ENCODE measurements around the gene DYNC2H1.

The DYNC2H1 gene

DNA sequence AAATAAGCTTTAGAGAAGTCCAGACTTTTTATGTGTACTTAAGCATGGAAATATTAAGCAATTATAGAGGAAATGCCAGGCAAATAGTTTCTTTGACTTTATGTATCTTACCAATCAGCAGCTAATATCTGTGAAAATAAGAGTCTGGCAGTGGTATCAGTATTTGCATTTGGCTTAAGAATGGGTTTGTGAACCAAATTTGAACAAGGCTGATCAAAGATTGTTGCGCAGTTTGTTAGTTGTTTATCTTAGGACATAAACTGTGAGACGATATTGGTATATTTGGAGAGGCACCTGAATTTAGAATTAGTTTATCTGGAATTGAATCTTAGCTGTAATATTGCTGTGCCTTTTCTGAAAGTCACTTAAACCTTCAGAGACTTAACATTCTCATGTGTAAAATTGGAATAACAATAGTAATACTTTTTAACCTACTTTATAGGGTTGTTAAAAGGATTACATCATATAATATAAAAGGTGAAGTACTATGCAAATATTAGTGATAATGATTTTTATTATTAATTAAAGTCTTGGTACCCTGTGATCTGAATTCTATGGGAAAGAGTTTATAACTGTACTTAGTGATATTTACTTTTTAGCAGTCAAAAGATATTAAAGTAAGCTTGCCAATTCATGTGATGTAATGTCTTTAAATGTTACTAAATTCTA, 66.4 kb downstream of the DYNC2H1 start:
- Histone ChIP-seq H3K23ac (ENCODE audit: low read depth, low read length, poor library complexity) (no peak overlapping the region), H2AFZ (ENCODE audit: low read length) (no peak overlapping the region), H3K36me3 (replicated peaks in 1 of 2; ENCODE audit: control insufficient read depth in 2 of 2, insufficient read depth in 2 of 2, low read length in 2 of 2) (peaks cover 0 to 76% of the 10 kb centered on the region in 2 donors), H3K4me3 (ENCODE audit: low read length in 2 of 2) (no peak overlapping the region), H3K4me2 (ENCODE audit: insufficient read depth, low read length, poor library complexity, severe bottlenecking) (no peak overlapping the region), H4K8ac (ENCODE audit: low read depth, low read length) (no peak overlapping the region), H4K91ac (ENCODE audit: low read depth, low read length, poor library complexity) (no peak overlapping the region), H3K4ac (ENCODE audit: low read length) (no peak overlapping the region), H3K4me1 (ENCODE audit: control insufficient read depth in 2 of 2, insufficient read depth in 1 of 2, low read depth in 1 of 2, low read length in 2 of 2) (no peaks in the 10 kb centered on the region), H2BK12ac (ENCODE audit: low read length) (no peak overlapping the region), H3K9ac (ENCODE audit: low read depth, low read length, poor library complexity) (no peak overlapping the region), H3K27ac (replicated peaks; ENCODE audit: low read length) (no peak overlapping the region), H2AK5ac (ENCODE audit: low read depth, low read length) (no peak overlapping the region), H3K27me3 (ENCODE audit: control insufficient read depth in 3 of 3, insufficient read depth in 3 of 3, low read depth in 1 of 3, low read length in 3 of 3) (no peaks in the 10 kb centered on the region), H2BK120ac (ENCODE audit: low read depth, low read length) (no peak overlapping the region), H2BK15ac (ENCODE audit: low read length) (no peak overlapping the region), H3K14ac (ENCODE audit: low read length) (no peak overlapping the region), H3K18ac (ENCODE audit: low read length) (no peak overlapping the region), H3K9me3 (replicated peaks in 1 of 2; ENCODE audit: control insufficient read depth in 2 of 2, insufficient read depth in 1 of 2, low read depth in 1 of 2, low read length in 2 of 2) (no peaks in the 10 kb centered on the region), H3K79me1 (ENCODE audit: low read depth, low read length) (no peaks in the 10 kb centered on the region), H2BK5ac (ENCODE audit: low read length) (no peak overlapping the region)
- DNase-seq (ENCODE audit: low spot score) = no peak
- no CpG with 5 or more reads among the region's 2 CpGs for WGBS, 2 donors (ENCODE audit: extremely low coverage in 2 of 2, insufficient read length in 2 of 2, insufficient replicate concordance in 1 of 2)

DNA sequence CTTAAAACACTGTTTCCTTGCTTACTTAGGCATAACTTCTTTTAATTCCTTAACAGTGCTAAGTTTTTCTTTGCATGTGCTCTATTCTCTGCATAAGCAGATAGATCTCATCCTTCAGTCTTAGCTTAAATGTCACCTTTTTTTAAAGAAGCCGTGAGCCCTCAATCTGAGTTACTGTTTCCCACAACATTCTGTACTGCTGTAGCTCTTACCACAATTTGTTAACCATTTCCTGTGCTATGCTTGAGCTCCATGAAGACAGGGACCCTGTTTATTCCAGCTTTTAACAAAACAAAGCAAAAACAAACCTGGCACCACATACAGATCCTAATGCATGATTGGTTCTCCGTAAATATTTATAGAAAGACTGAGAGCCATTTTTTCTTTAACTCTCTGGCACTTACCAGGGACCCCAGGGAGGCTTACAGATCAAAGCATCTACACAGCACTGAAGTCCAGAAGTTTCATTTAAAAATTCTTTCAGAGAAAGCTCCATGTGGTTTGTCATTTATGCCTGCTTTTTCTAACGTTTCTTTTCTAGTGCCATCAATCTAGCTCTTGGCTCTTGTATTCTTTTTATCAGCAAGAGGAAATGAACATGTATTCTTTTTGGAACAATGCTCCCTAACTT, 74.9 kb downstream of the DYNC2H1 start:
- Histone ChIP-seq H3K79me1 (ENCODE audit: low read depth, low read length) (no peaks in the 10 kb centered on the region), H3K27me3 (ENCODE audit: control insufficient read depth in 3 of 3, insufficient read depth in 3 of 3, low read depth in 1 of 3, low read length in 3 of 3) (no peaks in the 10 kb centered on the region), H3K18ac (ENCODE audit: low read length) (no peak overlapping the region), H2BK12ac (ENCODE audit: low read length) (no peak overlapping the region), H2BK15ac (ENCODE audit: low read length) (no peak overlapping the region), H3K4me1 (ENCODE audit: control insufficient read depth in 2 of 2, insufficient read depth in 1 of 2, low read depth in 1 of 2, low read length in 2 of 2) (peaks cover 0 to 4% of the 10 kb centered on the region in 2 donors), H3K4ac (ENCODE audit: low read length) (no peak overlapping the region), H3K27ac (replicated peaks; ENCODE audit: low read length) (no peak overlapping the region), H3K14ac (ENCODE audit: low read length) (no peak overlapping the region), H3K23ac (ENCODE audit: low read depth, low read length, poor library complexity) (no peak overlapping the region), H2BK5ac (ENCODE audit: low read length) (no peak overlapping the region), H2AK5ac (ENCODE audit: low read depth, low read length) (no peak overlapping the region), H4K91ac (ENCODE audit: low read depth, low read length, poor library complexity) (no peak overlapping the region), H3K4me3 (ENCODE audit: low read length in 2 of 2) (no peak overlapping the region), H3K4me2 (ENCODE audit: insufficient read depth, low read length, poor library complexity, severe bottlenecking) (no peak overlapping the region), H2AFZ (ENCODE audit: low read length) (no peak overlapping the region), H4K8ac (ENCODE audit: low read depth, low read length) (no peak overlapping the region), H2BK120ac (ENCODE audit: low read depth, low read length) (no peak overlapping the region), H3K9me3 (replicated peaks in 1 of 2; ENCODE audit: control insufficient read depth in 2 of 2, insufficient read depth in 1 of 2, low read depth in 1 of 2, low read length in 2 of 2) (no peaks in the 10 kb centered on the region), H3K36me3 (replicated peaks in 1 of 2; ENCODE audit: control insufficient read depth in 2 of 2, insufficient read depth in 2 of 2, low read length in 2 of 2) (peaks cover 0 to 56% of the 10 kb centered on the region in 2 donors), H3K9ac (ENCODE audit: low read depth, low read length, poor library complexity) (no peak overlapping the region)
- WGBS, 2 donors (ENCODE audit: extremely low coverage in 2 of 2, insufficient read length in 2 of 2, insufficient replicate concordance in 1 of 2) = no CpG with 5 or more reads among the region's 3 CpGs
- DNase-seq (ENCODE audit: low spot score) = no peak

DNA sequence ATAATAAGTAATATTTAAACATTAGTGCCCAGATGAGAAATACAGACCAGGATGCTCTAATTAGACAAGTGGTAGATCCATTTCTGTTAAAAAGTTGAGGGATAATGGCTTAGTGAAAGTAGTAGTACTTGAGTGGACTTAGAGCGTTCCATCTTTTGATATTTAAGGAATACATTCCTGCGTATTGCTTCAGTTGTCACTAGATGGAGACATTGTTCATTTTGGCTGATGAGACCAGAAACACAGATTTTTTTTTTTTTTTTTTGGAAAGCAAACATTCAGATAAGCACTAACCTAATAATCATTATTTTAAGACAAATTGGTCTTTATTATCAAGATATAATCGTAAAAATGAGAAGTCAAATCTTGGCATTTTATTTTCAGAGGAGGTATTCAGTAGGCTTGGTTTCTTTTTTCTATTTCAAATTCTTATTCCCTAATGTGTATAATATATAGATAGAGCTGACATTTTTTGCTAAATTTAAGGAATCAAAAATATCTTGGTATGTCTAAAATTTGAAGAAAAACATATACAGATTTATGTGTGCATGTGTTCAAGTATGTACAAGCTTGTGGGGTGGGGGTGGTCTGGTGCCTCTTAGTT, 92.9 kb downstream of the DYNC2H1 start:
- H2BK120ac ChIP-seq (ENCODE audit: low read depth, low read length) = no peak overlapping the region
- no peak overlapping the region for H2BK12ac ChIP-seq (ENCODE audit: low read length)
- H4K8ac ChIP-seq (ENCODE audit: low read depth, low read length) = no peak overlapping the region
- no peak overlapping the region for H2AK5ac ChIP-seq (ENCODE audit: low read depth, low read length)
- H3K4ac ChIP-seq (ENCODE audit: low read length) = no peak overlapping the region
- no peaks in the 10 kb centered on the region for H3K27me3 ChIP-seq (ENCODE audit: control insufficient read depth in 3 of 3, insufficient read depth in 3 of 3, low read depth in 1 of 3, low read length in 3 of 3)
- no peak overlapping the region for H3K23ac ChIP-seq (ENCODE audit: low read depth, low read length, poor library complexity)
- no peak overlapping the region for H2AFZ ChIP-seq (ENCODE audit: low read length)
- no peak overlapping the region for H3K4me3 ChIP-seq (ENCODE audit: low read length in 2 of 2)
- no peaks in the 10 kb centered on the region for H3K79me1 ChIP-seq (ENCODE audit: low read depth, low read length)
- H3K4me1 ChIP-seq (ENCODE audit: control insufficient read depth in 2 of 2, insufficient read depth in 1 of 2, low read depth in 1 of 2, low read length in 2 of 2) = no peaks in the 10 kb centered on the region
- H3K9me3 ChIP-seq (replicated peaks in 1 of 2; ENCODE audit: control insufficient read depth in 2 of 2, insufficient read depth in 1 of 2, low read depth in 1 of 2, low read length in 2 of 2) = no peaks in the 10 kb centered on the region
- no peak overlapping the region for H3K18ac ChIP-seq (ENCODE audit: low read length)
- H3K9ac ChIP-seq (ENCODE audit: low read depth, low read length, poor library complexity) = no peak overlapping the region
- no CpG with 5 or more reads among the region's 3 CpGs for WGBS, 2 donors (ENCODE audit: extremely low coverage in 2 of 2, insufficient read length in 2 of 2, insufficient replicate concordance in 1 of 2)
- no peak overlapping the region for H3K14ac ChIP-seq (ENCODE audit: low read length)
- H4K91ac ChIP-seq (ENCODE audit: low read depth, low read length, poor library complexity) = no peak overlapping the region
- H3K4me2 ChIP-seq (ENCODE audit: insufficient read depth, low read length, poor library complexity, severe bottlenecking) = no peak overlapping the region
- H3K27ac ChIP-seq (replicated peaks; ENCODE audit: low read length) = no peak overlapping the region
- DNase-seq (ENCODE audit: low spot score) = peak; percentile 3
- H2BK15ac ChIP-seq (ENCODE audit: low read length) = no peak overlapping the region
- peaks cover 2 to 78% of the 10 kb centered on the region in 2 donors for H3K36me3 ChIP-seq (replicated peaks in 1 of 2; ENCODE audit: control insufficient read depth in 2 of 2, insufficient read depth in 2 of 2, low read length in 2 of 2)
- no peak overlapping the region for H2BK5ac ChIP-seq (ENCODE audit: low read length)

DNA sequence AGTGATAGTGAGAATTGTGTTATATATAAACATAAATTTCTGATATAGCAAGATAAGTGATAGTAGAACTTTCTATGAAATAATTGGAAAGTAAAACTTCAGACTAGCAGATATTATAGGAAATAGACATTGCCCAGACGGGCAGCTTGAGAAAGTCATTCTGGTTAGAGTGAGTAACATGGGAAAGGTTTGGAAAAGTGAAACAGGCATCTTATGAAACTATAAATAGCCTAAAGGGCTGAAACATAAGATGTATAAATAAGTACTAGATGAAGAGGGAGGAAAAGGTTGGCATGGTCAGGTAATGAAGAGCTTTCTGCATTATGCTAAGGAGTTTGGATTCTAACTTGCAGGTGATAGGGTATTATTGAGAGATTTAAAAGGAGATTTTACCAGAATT, 101.3 kb downstream of the DYNC2H1 start:
- H3K14ac ChIP-seq (ENCODE audit: low read length) = no peak overlapping the region
- H2BK12ac ChIP-seq (ENCODE audit: low read length) = no peak overlapping the region
- H2BK120ac ChIP-seq (ENCODE audit: low read depth, low read length) = no peak overlapping the region
- no peak overlapping the region for H3K4me2 ChIP-seq (ENCODE audit: insufficient read depth, low read length, poor library complexity, severe bottlenecking)
- no peak overlapping the region for H3K27ac ChIP-seq (replicated peaks; ENCODE audit: low read length)
- no peak overlapping the region for H2AFZ ChIP-seq (ENCODE audit: low read length)
- no peaks in the 10 kb centered on the region for H3K4me1 ChIP-seq (ENCODE audit: control insufficient read depth in 2 of 2, insufficient read depth in 1 of 2, low read depth in 1 of 2, low read length in 2 of 2)
- no peak overlapping the region for H4K8ac ChIP-seq (ENCODE audit: low read depth, low read length)
- H2AK5ac ChIP-seq (ENCODE audit: low read depth, low read length) = no peak overlapping the region
- no CpG with 5 or more reads among the region's 1 CpG for WGBS, 2 donors (ENCODE audit: extremely low coverage in 2 of 2, insufficient read length in 2 of 2, insufficient replicate concordance in 1 of 2)
- no peak overlapping the region for H3K4ac ChIP-seq (ENCODE audit: low read length)
- H3K36me3 ChIP-seq (replicated peaks in 1 of 2; ENCODE audit: control insufficient read depth in 2 of 2, insufficient read depth in 2 of 2, low read length in 2 of 2) = peaks cover 3 to 25% of the 10 kb centered on the region in 2 donors
- no peaks in the 10 kb centered on the region for H3K9me3 ChIP-seq (replicated peaks in 1 of 2; ENCODE audit: control insufficient read depth in 2 of 2, insufficient read depth in 1 of 2, low read depth in 1 of 2, low read length in 2 of 2)
- H3K4me3 ChIP-seq (ENCODE audit: low read length in 2 of 2) = no peak overlapping the region
- no peak overlapping the region for H3K9ac ChIP-seq (ENCODE audit: low read depth, low read length, poor library complexity)
- no peaks in the 10 kb centered on the region for H3K27me3 ChIP-seq (ENCODE audit: control insufficient read depth in 3 of 3, insufficient read depth in 3 of 3, low read depth in 1 of 3, low read length in 3 of 3)
- no peak overlapping the region for H4K91ac ChIP-seq (ENCODE audit: low read depth, low read length, poor library complexity)
- H3K18ac ChIP-seq (ENCODE audit: low read length) = no peak overlapping the region
- H2BK5ac ChIP-seq (ENCODE audit: low read length) = no peak overlapping the region
- no peak overlapping the region for H3K23ac ChIP-seq (ENCODE audit: low read depth, low read length, poor library complexity)
- DNase-seq (ENCODE audit: low spot score) = no peak
- no peak overlapping the region for H2BK15ac ChIP-seq (ENCODE audit: low read length)
- H3K79me1 ChIP-seq (ENCODE audit: low read depth, low read length) = no peaks in the 10 kb centered on the region

Measured in neuronal stem cell (in vitro differentiated cells).